LNCaP clone FGC (cell line): ENCODE results near the gene LUZP1.

Experiments used
- DNase-seq: peaks from one replicate; pipeline ENCODE4 v3.0.0-alpha.2; 2011; ENCODE audit warnings: low read depth
- H3K4me3 ChIP-seq: 2 replicates; pipeline ENCODE4 v1.5.1; 2011; ENCODE audit warnings: mild to moderate bottlenecking, low read depth, low read length, control low read depth
- TF ChIP-seq, protein P1 (sequence below): IDR thresholded peaks from 2 replicates; pipeline ENCODE4 v1.5.1; 2012; ENCODE audit warnings: mild to moderate bottlenecking; ENCODE audit not compliant: control insufficient read depth, insufficient read depth; ENCODE audit errors: extremely low read depth

LUZP1 gene

DNA sequence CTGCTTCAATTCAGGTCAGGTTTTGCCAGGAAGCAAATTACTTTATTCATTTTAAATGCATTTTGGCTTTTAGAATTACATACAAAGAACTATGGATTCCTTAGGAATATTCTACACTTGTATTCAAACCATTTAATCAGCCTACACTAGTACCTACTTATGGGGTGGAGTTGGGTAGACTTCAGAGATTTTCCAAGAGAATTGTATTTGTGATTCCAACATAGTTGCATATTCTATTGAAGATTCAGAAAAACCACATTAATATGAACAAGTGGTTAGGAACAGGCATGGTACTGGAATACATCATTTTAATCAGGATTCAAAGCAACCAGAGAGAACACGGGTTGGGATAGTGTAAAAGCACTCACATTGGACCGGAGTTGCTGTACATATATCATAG is 33.4 kb downstream of the LUZP1 start:
- TF ChIP-seq, protein P1, sequence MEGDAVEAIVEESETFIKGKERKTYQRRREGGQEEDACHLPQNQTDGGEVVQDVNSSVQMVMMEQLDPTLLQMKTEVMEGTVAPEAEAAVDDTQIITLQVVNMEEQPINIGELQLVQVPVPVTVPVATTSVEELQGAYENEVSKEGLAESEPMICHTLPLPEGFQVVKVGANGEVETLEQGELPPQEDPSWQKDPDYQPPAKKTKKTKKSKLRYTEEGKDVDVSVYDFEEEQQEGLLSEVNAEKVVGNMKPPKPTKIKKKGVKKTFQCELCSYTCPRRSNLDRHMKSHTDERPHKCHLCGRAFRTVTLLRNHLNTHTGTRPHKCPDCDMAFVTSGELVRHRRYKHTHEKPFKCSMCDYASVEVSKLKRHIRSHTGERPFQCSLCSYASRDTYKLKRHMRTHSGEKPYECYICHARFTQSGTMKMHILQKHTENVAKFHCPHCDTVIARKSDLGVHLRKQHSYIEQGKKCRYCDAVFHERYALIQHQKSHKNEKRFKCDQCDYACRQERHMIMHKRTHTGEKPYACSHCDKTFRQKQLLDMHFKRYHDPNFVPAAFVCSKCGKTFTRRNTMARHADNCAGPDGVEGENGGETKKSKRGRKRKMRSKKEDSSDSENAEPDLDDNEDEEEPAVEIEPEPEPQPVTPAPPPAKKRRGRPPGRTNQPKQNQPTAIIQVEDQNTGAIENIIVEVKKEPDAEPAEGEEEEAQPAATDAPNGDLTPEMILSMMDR: no peak
- no peak for DNase-seq
- H3K4me3 ChIP-seq: no peak overlapping the region

DNA sequence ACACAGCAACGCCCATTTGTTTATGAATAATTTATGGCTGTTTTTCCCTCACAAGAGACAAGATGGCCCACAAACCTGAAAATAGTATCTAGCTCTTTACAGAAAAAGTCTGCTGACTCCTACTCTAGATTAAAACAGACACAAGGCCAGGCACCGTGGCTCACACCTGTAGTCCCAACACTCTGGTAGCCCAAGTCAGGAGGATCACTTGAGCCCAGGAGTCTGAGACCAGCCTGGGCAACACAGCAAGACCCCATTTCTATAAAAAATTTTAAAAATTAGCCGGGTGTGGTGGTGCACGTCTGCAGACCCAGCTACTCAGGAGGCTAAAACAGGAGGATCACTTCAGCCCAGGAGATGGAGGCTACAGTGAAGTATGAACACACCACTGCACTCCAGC is 34.6 kb downstream of the LUZP1 start:
- no peak for DNase-seq
- TF ChIP-seq, protein P1: no peak
- no peak overlapping the region for H3K4me3 ChIP-seq

DNA sequence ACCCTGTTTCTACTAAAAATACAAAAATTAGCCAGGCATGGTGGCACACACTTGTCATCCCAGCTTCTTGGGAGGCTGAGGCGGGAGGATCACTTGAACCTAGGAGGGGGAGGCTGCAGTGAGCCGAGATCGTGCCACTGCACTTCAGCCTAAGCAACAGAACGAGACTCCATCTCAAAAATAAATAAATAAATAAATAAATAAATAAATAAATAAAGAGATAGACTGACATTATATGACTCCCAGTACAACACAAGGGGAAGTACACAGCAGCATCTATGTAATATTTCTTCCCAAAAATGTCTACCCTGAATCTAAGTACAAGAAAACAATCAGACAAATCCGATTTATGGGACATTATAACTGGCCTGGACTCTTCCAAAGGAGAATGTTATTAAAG is 35.1 kb downstream of the LUZP1 start:
- TF ChIP-seq, protein P1: no peak
- H3K4me3 ChIP-seq: no peak overlapping the region
- no peak for DNase-seq

DNA sequence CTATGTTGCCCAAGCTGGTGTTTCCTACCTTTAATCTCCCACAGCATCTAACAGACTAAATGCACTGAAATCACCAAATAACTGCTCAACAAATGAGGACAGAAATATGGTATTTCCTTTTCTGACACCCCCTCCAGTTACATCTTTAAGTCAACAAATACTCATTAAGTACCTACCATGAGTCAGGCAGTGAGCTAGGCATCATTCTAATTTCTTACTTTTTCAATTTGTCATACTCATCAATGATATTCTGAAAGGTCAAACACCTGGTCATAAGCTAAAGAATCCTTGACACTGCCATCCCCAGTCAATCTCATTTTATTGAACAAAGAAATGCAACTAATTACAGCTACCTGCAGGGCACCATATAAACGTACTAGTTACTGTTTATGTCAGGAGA is 36.6 kb downstream of the LUZP1 start:
- TF ChIP-seq, protein P1: no peak
- DNase-seq: no peak
- H3K4me3 ChIP-seq: no peak overlapping the region

DNA sequence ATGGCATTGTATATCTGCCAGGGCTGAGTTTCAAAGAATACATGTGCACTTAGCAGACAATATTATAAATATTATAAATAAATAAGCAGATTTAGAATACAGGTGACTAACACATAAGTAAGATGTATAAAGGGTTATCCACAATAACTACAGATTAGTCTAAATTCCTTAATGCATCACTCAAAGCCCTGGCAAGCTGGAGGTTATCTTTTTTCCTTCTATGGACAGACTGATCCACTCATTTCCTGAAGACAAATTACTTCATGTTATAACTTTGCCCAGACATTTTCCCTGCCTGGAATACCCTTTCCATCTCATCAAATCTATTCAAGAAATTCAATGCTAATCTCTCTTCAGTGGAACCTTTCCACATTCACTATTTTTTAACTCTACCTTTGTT is 38.8 kb downstream of the LUZP1 start:
- TF ChIP-seq, protein P1: no peak
- no peak for DNase-seq
- no peak overlapping the region for H3K4me3 ChIP-seq

DNA sequence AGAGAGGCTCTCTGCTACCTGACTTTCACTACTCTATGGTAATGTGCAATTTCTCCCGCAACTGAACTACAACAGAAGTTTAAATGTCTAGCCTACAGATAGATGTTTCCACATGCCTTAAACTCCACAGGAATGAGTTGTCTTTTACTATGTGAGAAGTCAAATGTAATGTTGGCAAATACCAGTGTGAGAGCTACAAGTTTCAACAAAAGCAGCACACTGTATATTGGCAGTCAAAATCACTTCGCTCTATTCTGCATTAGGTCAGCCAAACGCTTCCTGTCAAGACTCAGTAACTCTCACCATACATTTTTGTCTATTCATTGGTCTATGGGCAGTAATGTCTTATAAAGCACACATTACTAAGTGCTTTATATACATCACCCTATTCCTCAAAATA is 41.9 kb downstream of the LUZP1 start:
- no peak overlapping the region for H3K4me3 ChIP-seq
- DNase-seq: no peak
- TF ChIP-seq, protein P1: no peak

DNA sequence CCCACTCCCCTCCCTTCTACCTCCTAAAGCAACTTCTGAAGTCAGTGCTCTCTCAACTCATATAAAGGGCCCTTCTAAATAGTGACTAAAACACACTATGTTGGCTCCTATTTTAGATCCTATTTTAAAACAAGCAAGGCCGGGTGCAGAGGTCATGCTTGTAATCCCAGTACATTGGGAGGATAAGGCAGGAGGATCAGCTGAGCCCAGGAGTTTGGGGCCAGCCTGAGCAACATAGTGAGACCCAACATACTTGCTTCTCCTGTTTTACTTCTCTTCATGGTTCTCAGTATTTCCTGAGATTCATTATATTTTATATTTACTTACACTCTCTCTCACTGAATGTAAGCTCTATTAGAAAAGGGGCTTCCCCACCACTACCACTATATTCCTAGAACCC is 42.5 kb downstream of the LUZP1 start:
- TF ChIP-seq, protein P1: no peak
- no peak overlapping the region for H3K4me3 ChIP-seq
- no peak for DNase-seq
